ENCODE data around the gene ZNF784.

The ZNF784 gene

GRCh38 chr19:55617426-55617825 is 6.9 kb downstream of the ZNF784 start:
- Histone ChIP-seq H3K4me3 (ENCODE audit: low read length) (no peak overlapping the region), H3K9me3 (ENCODE audit: low read length) (peaks cover 2% of the 10 kb centered on the region), H3K4me1 (ENCODE audit: insufficient read depth, low read length) (no peaks in the 10 kb centered on the region), H3K27me3 (ENCODE audit: insufficient read depth, low read length) (no peaks in the 10 kb centered on the region), H2AFZ (ENCODE audit: low read depth, low read length) (no peak overlapping the region), H3K36me3 (ENCODE audit: insufficient read depth, low read length) (peaks cover 53% of the 10 kb centered on the region)

- H3K27me3 ChIP-seq (ENCODE audit: insufficient read depth, low read length), result no peaks in the 10 kb centered on the region
- peaks cover 2% of the 10 kb centered on the region for H3K9me3 ChIP-seq (ENCODE audit: low read length)
- no peak overlapping the region for H3K4me3 ChIP-seq (ENCODE audit: low read length)
- peaks cover 51% of the 10 kb centered on the region for H3K36me3 ChIP-seq (ENCODE audit: insufficient read depth, low read length)
- no peaks in the 10 kb centered on the region for H3K4me1 ChIP-seq (ENCODE audit: insufficient read depth, low read length)
- no peak overlapping the region for H2AFZ ChIP-seq (ENCODE audit: low read depth, low read length)
Observed at GRCh38 chr19:55616395-55616875, 7.9 kb downstream of the ZNF784 start.

- no peak overlapping the region for H3K4me3 ChIP-seq (ENCODE audit: low read length)
- no peaks in the 10 kb centered on the region for H3K27me3 ChIP-seq (ENCODE audit: insufficient read depth, low read length)
- H3K36me3 ChIP-seq (ENCODE audit: insufficient read depth, low read length), result peaks cover 47% of the 10 kb centered on the region
- no peaks in the 10 kb centered on the region for H3K4me1 ChIP-seq (ENCODE audit: insufficient read depth, low read length)
- H3K9me3 ChIP-seq (ENCODE audit: low read length), result peaks cover 2% of the 10 kb centered on the region
- no peak overlapping the region for H2AFZ ChIP-seq (ENCODE audit: low read depth, low read length)
Observed at GRCh38 chr19:55615543-55616394, 8.6 kb downstream of the ZNF784 start.

GRCh38 chr19:55614711-55615542 is 9.4 kb downstream of the ZNF784 start:
- peaks cover 44% of the 10 kb centered on the region for H3K36me3 ChIP-seq (ENCODE audit: insufficient read depth, low read length)

GRCh38 chr19:55613930-55614710 is 10.2 kb downstream of the ZNF784 start:
- Histone ChIP-seq H3K4me3 (ENCODE audit: low read length) (no peak overlapping the region), H3K27me3 (ENCODE audit: insufficient read depth, low read length) (no peaks in the 10 kb centered on the region), H3K4me1 (ENCODE audit: insufficient read depth, low read length) (no peaks in the 10 kb centered on the region), H2AFZ (ENCODE audit: low read depth, low read length) (no peak overlapping the region), H3K9me3 (ENCODE audit: low read length) (peaks cover 6% of the 10 kb centered on the region), H3K36me3 (ENCODE audit: insufficient read depth, low read length) (peaks cover 45% of the 10 kb centered on the region)

More at GRCh38 chr19:55614711-55615542, 9.4 kb downstream of the ZNF784 start:
- Histone ChIP-seq H2AFZ (ENCODE audit: low read depth, low read length) (no peak overlapping the region), H3K4me1 (ENCODE audit: insufficient read depth, low read length) (no peaks in the 10 kb centered on the region), H3K9me3 (ENCODE audit: low read length) (peaks cover 2% of the 10 kb centered on the region), H3K27me3 (ENCODE audit: insufficient read depth, low read length) (no peaks in the 10 kb centered on the region), H3K4me3 (ENCODE audit: low read length) (no peak overlapping the region)

- no peaks in the 10 kb centered on the region for H3K27me3 ChIP-seq (ENCODE audit: insufficient read depth, low read length)
Observed at GRCh38 chr19:55613396-55613795, 11.0 kb downstream of the ZNF784 start.

GRCh38 chr19:55611983-55612645 is 12.3 kb downstream of the ZNF784 start:
- Histone ChIP-seq H3K27me3 (ENCODE audit: insufficient read depth, low read length) (no peaks in the 10 kb centered on the region), H3K36me3 (ENCODE audit: insufficient read depth, low read length) (peaks cover 48% of the 10 kb centered on the region), H3K9me3 (ENCODE audit: low read length) (peaks cover 6% of the 10 kb centered on the region), H3K4me3 (ENCODE audit: low read length) (no peak overlapping the region), H3K4me1 (ENCODE audit: insufficient read depth, low read length) (no peaks in the 10 kb centered on the region), H2AFZ (ENCODE audit: low read depth, low read length) (no peak overlapping the region)

More at GRCh38 chr19:55613396-55613795, 11.0 kb downstream of the ZNF784 start:
- no peak overlapping the region for H3K4me3 ChIP-seq (ENCODE audit: low read length)
- peaks cover 46% of the 10 kb centered on the region for H3K36me3 ChIP-seq (ENCODE audit: insufficient read depth, low read length)
- peaks cover 6% of the 10 kb centered on the region for H3K9me3 ChIP-seq (ENCODE audit: low read length)
- no peak overlapping the region for H2AFZ ChIP-seq (ENCODE audit: low read depth, low read length)
- H3K4me1 ChIP-seq (ENCODE audit: insufficient read depth, low read length), result no peaks in the 10 kb centered on the region

GRCh38 chr19:55611300-55611982 is 12.9 kb downstream of the ZNF784 start:
- H3K4me1 ChIP-seq (ENCODE audit: insufficient read depth, low read length), result peaks cover 5% of the 10 kb centered on the region
- H2AFZ ChIP-seq (ENCODE audit: low read depth, low read length), result no peak overlapping the region
- peaks cover 48% of the 10 kb centered on the region for H3K36me3 ChIP-seq (ENCODE audit: insufficient read depth, low read length)
- H3K4me3 ChIP-seq (ENCODE audit: low read length), result no peak overlapping the region
- H3K27me3 ChIP-seq (ENCODE audit: insufficient read depth, low read length), result no peaks in the 10 kb centered on the region
- peaks cover 6% of the 10 kb centered on the region for H3K9me3 ChIP-seq (ENCODE audit: low read length)

GRCh38 chr19:55609326-55609725 is 15.0 kb downstream of the ZNF784 start:
- H3K27me3 ChIP-seq (ENCODE audit: insufficient read depth, low read length), result no peaks in the 10 kb centered on the region
- peaks cover 32% of the 10 kb centered on the region for H3K36me3 ChIP-seq (ENCODE audit: insufficient read depth, low read length)
- H3K4me1 ChIP-seq (ENCODE audit: insufficient read depth, low read length), result peaks cover 14% of the 10 kb centered on the region

GRCh38 chr19:55606817-55607216 is 17.5 kb downstream of the ZNF784 start:
- H3K4me3 ChIP-seq (ENCODE audit: low read length), result peak overlapping the region; percentile 91
- peaks cover 25% of the 10 kb centered on the region for H3K36me3 ChIP-seq (ENCODE audit: insufficient read depth, low read length)
- no peak overlapping the region for H2AFZ ChIP-seq (ENCODE audit: low read depth, low read length)
- no peaks in the 10 kb centered on the region for H3K27me3 ChIP-seq (ENCODE audit: insufficient read depth, low read length)
- peaks cover 4% of the 10 kb centered on the region for H3K9me3 ChIP-seq (ENCODE audit: low read length)
- H3K4me1 ChIP-seq (ENCODE audit: insufficient read depth, low read length), result peaks cover 14% of the 10 kb centered on the region

More at GRCh38 chr19:55609326-55609725, 15.0 kb downstream of the ZNF784 start:
- Histone ChIP-seq H3K9me3 (ENCODE audit: low read length) (peaks cover 4% of the 10 kb centered on the region), H2AFZ (ENCODE audit: low read depth, low read length) (no peak overlapping the region), H3K4me3 (ENCODE audit: low read length) (no peak overlapping the region)

GRCh38 chr19:55606471-55606787 is 17.9 kb downstream of the ZNF784 start:
- H3K36me3 ChIP-seq (ENCODE audit: insufficient read depth, low read length), result peaks cover 23% of the 10 kb centered on the region
- peak overlapping the region; percentile 91 for H3K4me3 ChIP-seq (ENCODE audit: low read length)
- H3K27me3 ChIP-seq (ENCODE audit: insufficient read depth, low read length), result no peaks in the 10 kb centered on the region
- peaks cover 14% of the 10 kb centered on the region for H3K4me1 ChIP-seq (ENCODE audit: insufficient read depth, low read length)
- H2AFZ ChIP-seq (ENCODE audit: low read depth, low read length), result no peak overlapping the region
- H3K9me3 ChIP-seq (ENCODE audit: low read length), result peaks cover 4% of the 10 kb centered on the region
